Esophagus muscularis mucosa (tissue), 4 donors: Measurements from ENCODE around the gene FBXO2. TPM values are rescaled to one million over a fixed set of nuclear protein-coding genes. Genes with fewer than 3 reads are reported as not detected.
"Not testable (repeated sequence)": the region's sequence is repeated elsewhere in the genome, so short reads cannot be mapped to it uniquely, and the experiment has no call there.

Experiments used
- DNase-seq: peaks from one replicate; pipeline ENCODE4 v3.0.0-alpha.2; 2017; ENCODE audit errors: extremely low spot score
- H3K27ac ChIP-seq, 4 donors: fragments of 200-600 bp; sonication (generic); replicated peaks in 1 of 4; 1 replicate in 3 of 4; 2 replicates in 1 of 4; pipeline ENCODE4 v1.5.1; 2016 to 2019; ENCODE audit warnings: mild to moderate bottlenecking in 1 of 4
- H3K27me3 ChIP-seq, 4 donors: fragments of 200-600 bp; sonication (generic); one replicate each; pipeline versions ENCODE4 v1.5.1 to v1.6.0; 2016 to 2019
- H3K36me3 ChIP-seq, 4 donors: fragments of 200-600 bp; sonication (generic); one replicate each; pipeline ENCODE4 v1.5.1; 2016 to 2019
- H3K4me1 ChIP-seq, 4 donors: fragments of 200-600 bp; sonication (generic); one replicate each; pipeline ENCODE4 v1.5.1; 2016 to 2019
- H3K4me3 ChIP-seq, 4 donors: fragments of 200-600 bp; sonication (generic); 1 replicate in 2 of 4; 2 replicates in 2 of 4; pipeline ENCODE4 v1.5.1; 2016 to 2019; ENCODE audit warnings: mild to moderate bottlenecking in 4 of 4, moderate library complexity in 1 of 4
- H3K9me3 ChIP-seq, 4 donors: fragments of 200-600 bp; sonication (generic); 1 replicate in 3 of 4; 2 replicates in 1 of 4; pipeline ENCODE4 v1.5.1; 2016 to 2019
- EP300 ChIP-seq: sonication (generic); formaldehyde crosslinking; IDR thresholded peaks from one replicate; pipeline ENCODE4 v1.6.1; 2017; ENCODE audit warnings: antibody characterized with exemption
- POLR2A ChIP-seq: fragments of 450-650 bp; IDR thresholded peaks from one replicate; pipeline ENCODE4 v1.6.1; 2017; ENCODE audit warnings: antibody characterized with exemption, moderate library complexity, mild to moderate bottlenecking, low read depth
- POLR2AphosphoS5 ChIP-seq, 2 donors: sonication (generic); formaldehyde crosslinking; IDR thresholded peaks; one replicate each; pipeline ENCODE4 v1.6.1; 2017; ENCODE audit warnings: antibody characterized with exemption in 2 of 2
- WGBS: methylation state at CpG from one replicate; pipeline ENCODE4 v1.1.5; 2018; 5-methylcytosine and 5-hydroxymethylcytosine counted together
- intact Hi-C: fragments of 100-400 bp; cut with DNase I; formaldehyde crosslinking; loops from one replicate; pipeline ENCODE4 v1.15.1; 2023
- total RNA-seq, 4 donors: library from RNA; depleted of rRNA; stranded (reverse); fragments of >200 nt; gene quantifications; one replicate each; pipeline versions ENCODE4 v1.1.0 to v1.2.1, GENCODE V29; 2016
- TF ChIP-seq, protein P1 (sequence below), 3 experiments: fragments of 200-600 bp in 2 of 3; fragments of 450-650 bp in 1 of 3; sonication (generic) in 2 of 3; IDR thresholded peaks; one replicate each; pipeline ENCODE4 v1.5.1; 2017 to 2019; ENCODE audit warnings: antibody characterized with exemption in 3 of 3, mild to moderate bottlenecking in 2 of 3, moderate library complexity in 1 of 3

The FBXO2 gene
- total RNA-seq, 4 donors from 2014 or later = 3.1 to 12.0 (median 8.3) TPM

GRCh38 chr1:11645670-11646265 lies 8.5 kb downstream of the FBXO2 start:
- Histone ChIP-seq H3K9me3 (no peaks in the 10 kb centered on the region), H3K36me3 (no peaks in the 10 kb centered on the region), H3K4me3 (no peak overlapping the region), H3K27ac (no peak overlapping the region), H3K27me3 (peaks cover 0 to 75% (median 9%) of the 10 kb centered on the region in 4 donors), H3K4me1 (peaks cover 27 to 36% (median 32%) of the 10 kb centered on the region in 4 donors)
- intact Hi-C loops = loop anchor here (2.0 kb wide), 1 partner anchor 607 kb away; no protein-coding TSS in a partner anchor
- no peak for DNase-seq
- TF ChIP-seq, protein P1, sequence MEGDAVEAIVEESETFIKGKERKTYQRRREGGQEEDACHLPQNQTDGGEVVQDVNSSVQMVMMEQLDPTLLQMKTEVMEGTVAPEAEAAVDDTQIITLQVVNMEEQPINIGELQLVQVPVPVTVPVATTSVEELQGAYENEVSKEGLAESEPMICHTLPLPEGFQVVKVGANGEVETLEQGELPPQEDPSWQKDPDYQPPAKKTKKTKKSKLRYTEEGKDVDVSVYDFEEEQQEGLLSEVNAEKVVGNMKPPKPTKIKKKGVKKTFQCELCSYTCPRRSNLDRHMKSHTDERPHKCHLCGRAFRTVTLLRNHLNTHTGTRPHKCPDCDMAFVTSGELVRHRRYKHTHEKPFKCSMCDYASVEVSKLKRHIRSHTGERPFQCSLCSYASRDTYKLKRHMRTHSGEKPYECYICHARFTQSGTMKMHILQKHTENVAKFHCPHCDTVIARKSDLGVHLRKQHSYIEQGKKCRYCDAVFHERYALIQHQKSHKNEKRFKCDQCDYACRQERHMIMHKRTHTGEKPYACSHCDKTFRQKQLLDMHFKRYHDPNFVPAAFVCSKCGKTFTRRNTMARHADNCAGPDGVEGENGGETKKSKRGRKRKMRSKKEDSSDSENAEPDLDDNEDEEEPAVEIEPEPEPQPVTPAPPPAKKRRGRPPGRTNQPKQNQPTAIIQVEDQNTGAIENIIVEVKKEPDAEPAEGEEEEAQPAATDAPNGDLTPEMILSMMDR (IDR thresholded peaks at IDR 0.05) = peak; percentile 53 to 81 (median 60)
- no peak for TF ChIP-seq POLR2AphosphoS5 (IDR thresholded peaks at IDR 0.05)
- TF ChIP-seq EP300 = no peak
- WGBS = 17% methylated on average over 4 of the region's 8 CpGs

DNA sequence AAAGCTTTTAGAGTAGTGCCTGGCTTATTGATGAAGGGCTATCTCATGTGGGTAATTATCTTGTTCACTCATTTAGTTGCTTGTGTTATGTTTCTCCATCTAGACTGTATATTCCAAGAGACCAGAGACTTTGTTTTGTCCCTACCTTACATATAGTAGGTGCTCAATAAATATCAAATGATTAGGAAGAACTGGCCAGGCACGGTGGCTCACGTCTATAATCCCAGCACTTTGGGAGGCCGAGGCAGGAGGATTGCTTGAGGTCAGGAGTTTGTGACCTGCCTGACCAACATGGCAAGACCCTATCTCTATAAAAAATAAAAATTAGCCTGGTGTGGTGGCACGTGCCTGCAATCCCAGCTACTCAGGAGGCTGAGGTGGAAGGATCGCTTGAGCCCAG lies 9.0 kb downstream of the FBXO2 start:
- H3K36me3 ChIP-seq = no peaks in the 10 kb centered on the region
- H3K27ac ChIP-seq = no peak overlapping the region
- H3K4me3 ChIP-seq = no peak overlapping the region
- 88% methylated on average over 5 of the region's 5 CpGs for WGBS
- DNase-seq = no peak
- peaks cover 22 to 31% (median 28%) of the 10 kb centered on the region in 4 donors for H3K4me1 ChIP-seq
- intact Hi-C loops = no loop called here
- no peak for TF ChIP-seq EP300
- TF ChIP-seq POLR2A = no peak
- TF ChIP-seq POLR2AphosphoS5 (IDR thresholded peaks at IDR 0.05) = no peak
- TF ChIP-seq, protein P1 (IDR thresholded peaks at IDR 0.05) = no peak
- no peaks in the 10 kb centered on the region for H3K9me3 ChIP-seq
- peaks cover 0 to 70% (median 8%) of the 10 kb centered on the region in 4 donors for H3K27me3 ChIP-seq

DNA sequence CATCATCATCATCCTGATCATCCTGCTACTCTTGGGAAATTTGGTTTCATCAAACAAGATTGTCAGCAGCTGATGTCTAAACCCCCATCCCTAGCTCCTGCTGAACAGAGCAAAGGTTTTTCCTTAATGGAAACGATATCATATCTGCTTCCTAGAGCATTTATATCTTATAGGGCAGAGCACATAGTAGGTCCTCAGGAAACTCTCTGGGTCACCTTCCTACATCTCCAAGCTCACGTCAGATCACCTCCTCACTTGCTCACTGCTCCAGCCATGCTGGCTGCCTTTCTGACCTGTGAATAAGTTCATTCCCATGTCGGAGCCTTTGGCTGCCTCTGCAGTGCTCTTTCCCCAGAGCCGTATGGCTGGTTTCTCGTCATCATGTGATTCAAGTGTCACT lies 10.4 kb downstream of the FBXO2 start:
- Histone ChIP-seq H3K9me3 (no peaks in the 10 kb centered on the region), H3K36me3 (no peaks in the 10 kb centered on the region), H3K4me3 (no peak overlapping the region), H3K27ac (no peak overlapping the region), H3K4me1 (peaks cover 11 to 16% (median 13%) of the 10 kb centered on the region in 4 donors), H3K27me3 (peaks cover 0 to 55% (median 2%) of the 10 kb centered on the region in 4 donors)
- no peak for DNase-seq
- intact Hi-C loops = loop anchor here (5.0 kb wide), 2 partner anchors 306 to 401 kb away; no protein-coding TSS in a partner anchor
- TF ChIP-seq POLR2A = no peak
- TF ChIP-seq, protein P1 (IDR thresholded peaks at IDR 0.05) = no peak
- TF ChIP-seq POLR2AphosphoS5 (IDR thresholded peaks at IDR 0.05) = no peak
- TF ChIP-seq EP300 = no peak
- 42% methylated on average over 5 of the region's 5 CpGs for WGBS

DNA sequence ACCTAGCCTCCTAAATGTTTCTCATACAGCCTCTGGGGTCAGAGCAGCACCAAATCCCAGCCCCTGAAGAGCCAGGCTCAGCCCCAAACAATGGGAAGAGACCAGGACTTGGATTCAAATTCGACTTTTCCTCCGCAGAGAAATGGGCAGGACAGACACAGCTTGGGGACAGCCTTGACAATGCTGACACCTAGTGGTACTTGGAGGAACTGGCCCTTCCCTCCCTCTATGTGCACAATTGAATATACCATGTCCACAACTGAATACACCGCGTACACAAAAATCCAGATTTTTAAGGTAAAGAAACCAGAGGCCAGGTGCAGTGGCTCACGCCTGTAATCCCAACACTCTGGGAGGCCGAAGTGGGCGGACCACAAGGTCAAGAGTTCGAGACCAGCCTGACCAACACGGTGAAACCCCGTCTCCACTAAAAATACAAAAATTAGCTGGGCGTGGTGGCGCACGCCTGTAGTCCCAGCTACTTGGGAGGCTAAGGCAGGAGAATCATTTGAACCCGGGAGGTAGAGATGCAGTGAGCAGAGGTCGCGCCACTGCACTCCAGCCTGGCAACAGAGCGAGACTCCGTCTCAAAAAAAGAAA lies 11.7 kb downstream of the FBXO2 start:
- peak in 1 of 2 donors; percentile 9 for TF ChIP-seq POLR2AphosphoS5 (IDR thresholded peaks at IDR 0.05)
- TF ChIP-seq, protein P1 (IDR thresholded peaks at IDR 0.05) = peak; percentile 92 to 99 (median 94)
- intact Hi-C loops = loop anchor here (5.0 kb wide), 2 partner anchors 305 to 400 kb away; no protein-coding TSS in a partner anchor
- H3K27me3 ChIP-seq = peaks cover 0 to 51% (median 0%) of the 10 kb centered on the region in 4 donors
- H3K36me3 ChIP-seq, H3K27ac ChIP-seq, H3K4me1 ChIP-seq, H3K4me3 ChIP-seq, DNase-seq, H3K9me3 ChIP-seq: not testable (repeated sequence)
- WGBS = 63% methylated on average over 16 of the region's 18 CpGs
